ENCODE data around the gene SPATA45.

DNA sequence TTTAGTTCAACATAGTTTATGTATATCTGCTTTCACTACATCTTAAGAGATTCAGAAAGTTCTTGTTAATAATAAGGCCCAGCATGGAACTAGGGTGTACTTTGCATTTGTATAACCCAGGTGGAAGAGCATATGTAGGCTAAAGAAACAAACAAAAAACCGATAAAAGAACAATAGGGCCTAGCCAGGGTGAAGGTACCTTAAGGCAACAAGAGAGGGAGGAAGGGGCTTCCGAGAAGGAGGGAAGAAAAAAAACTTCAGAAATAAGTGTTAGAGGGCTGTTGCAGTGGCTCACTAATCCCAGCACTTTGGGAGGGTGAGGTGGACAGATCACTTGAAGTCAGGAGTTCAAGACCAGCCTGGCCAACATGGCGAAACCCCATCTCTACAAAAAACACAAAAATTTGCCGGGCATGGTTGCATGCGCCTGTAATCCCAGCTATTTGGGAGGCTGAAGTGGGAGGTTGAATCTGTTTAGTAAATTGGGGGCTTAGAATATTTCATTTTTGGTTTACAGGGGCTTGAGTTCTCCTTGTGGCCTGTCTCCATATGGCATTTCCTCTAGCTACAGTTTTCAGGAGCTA, 4.7 kb upstream of the SPATA45 start:
- TF ChIP-seq, protein P1, sequence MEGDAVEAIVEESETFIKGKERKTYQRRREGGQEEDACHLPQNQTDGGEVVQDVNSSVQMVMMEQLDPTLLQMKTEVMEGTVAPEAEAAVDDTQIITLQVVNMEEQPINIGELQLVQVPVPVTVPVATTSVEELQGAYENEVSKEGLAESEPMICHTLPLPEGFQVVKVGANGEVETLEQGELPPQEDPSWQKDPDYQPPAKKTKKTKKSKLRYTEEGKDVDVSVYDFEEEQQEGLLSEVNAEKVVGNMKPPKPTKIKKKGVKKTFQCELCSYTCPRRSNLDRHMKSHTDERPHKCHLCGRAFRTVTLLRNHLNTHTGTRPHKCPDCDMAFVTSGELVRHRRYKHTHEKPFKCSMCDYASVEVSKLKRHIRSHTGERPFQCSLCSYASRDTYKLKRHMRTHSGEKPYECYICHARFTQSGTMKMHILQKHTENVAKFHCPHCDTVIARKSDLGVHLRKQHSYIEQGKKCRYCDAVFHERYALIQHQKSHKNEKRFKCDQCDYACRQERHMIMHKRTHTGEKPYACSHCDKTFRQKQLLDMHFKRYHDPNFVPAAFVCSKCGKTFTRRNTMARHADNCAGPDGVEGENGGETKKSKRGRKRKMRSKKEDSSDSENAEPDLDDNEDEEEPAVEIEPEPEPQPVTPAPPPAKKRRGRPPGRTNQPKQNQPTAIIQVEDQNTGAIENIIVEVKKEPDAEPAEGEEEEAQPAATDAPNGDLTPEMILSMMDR (conservative IDR thresholded peaks at IDR 0.05; ENCODE audit: low read length) = no peak
- no peak for TF ChIP-seq EZH2phosphoT487 (IDR thresholded peaks at IDR 0.05; ENCODE audit: borderline replicate concordance)

Data from Loucy (cell line).